Measurements from ENCODE around the gene SPTB.

The SPTB gene

DNA sequence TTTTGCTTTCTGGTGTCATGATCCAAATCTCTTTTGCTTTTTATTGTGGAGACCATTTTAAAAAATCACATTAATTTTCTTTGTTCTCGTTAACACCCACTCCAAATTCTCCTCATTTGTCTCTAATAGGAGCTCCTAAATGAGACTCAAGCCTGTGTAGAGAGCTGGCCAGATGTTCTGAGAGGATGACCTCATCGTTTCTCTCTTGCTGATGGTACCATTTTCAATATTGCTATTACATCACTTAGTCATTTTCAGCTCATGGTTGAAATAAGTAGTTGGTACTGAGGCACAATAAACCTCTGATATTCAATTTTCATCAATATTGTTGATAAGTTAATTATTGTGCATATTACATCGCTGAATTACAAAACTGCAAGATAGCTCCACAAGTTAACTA lies 31.5 kb downstream of the SPTB start:
- no peak for DNase-seq

DNA sequence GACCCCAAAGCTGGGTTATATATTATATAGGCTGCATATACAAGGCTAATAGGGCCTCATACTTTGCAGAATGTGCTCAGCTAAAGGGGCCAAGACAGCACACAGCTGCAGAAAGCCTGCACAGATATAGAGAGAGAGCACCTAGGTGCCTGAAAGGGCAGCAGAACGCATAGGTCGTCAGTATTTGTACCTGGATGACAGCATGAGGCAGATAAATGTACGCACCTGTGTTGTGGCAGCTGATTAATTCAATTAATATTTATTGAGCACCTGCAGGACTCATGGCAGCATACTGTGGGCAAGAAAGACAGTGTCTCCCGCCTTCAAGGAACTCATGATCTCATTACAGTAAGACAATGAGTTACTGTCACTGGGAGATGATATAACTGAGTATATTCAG lies 33.4 kb downstream of the SPTB start:
- DNase-seq: no peak

- DNase-seq: no peak
These were observed 33.8 kb downstream of the SPTB start for GRCh38 chr14:64845878-64846277.

DNA sequence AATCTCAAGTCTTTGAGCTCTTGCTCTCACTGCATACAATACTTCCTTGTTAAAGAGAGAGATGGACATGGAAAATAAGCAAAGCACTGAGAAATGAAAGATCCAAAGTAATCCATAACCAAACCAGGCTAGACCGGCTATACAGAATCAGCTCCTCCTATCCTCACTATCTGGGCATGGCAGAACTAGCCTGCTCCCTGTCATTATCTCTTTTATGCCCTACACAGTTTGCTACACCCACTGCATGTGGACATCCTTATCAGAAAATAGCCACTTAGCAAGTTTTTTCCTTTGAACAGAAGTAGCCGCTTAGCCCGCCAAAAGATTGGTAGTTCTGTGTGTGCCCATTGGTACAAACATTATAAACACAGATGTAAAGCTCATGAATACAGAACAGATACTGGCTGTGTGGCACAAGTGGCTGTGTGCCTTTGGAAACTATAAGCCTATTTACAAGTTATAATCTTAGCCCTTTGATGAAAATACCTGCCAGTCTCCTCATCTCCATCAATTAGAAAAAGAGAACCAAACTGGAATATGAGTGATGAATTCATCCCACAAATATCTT lies 34.7 kb downstream of the SPTB start:
- no peak for DNase-seq

GRCh38 chr14:64844272-64844671 lies 35.4 kb downstream of the SPTB start:
- no peak for DNase-seq

DNA sequence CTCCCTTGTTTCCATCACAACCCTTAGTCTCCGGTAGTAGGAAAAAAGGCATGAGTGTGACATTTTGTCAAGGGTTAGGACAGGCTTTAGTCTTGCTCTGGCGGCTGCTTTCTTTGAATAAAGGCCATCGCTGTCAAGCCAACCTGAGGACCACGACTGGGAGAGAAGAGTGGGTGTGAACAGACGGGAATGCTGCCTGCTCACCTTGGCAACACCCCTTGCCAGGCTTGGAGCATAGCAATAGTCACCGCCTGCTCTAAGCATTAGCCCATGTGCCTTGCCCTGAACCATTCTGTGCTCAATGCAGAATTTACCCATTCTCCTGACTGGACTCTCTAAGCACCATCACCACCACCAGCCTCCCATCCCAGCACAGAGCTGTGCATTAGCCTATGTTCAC lies 36.2 kb downstream of the SPTB start:
- no peak for DNase-seq

- DNase-seq: no peak
These were observed 37.6 kb downstream of the SPTB start for GRCh38 chr14:64841772-64842750.

- DNase-seq: no peak
These were observed 38.5 kb downstream of the SPTB start for GRCh38 chr14:64841121-64841651.

DNA sequence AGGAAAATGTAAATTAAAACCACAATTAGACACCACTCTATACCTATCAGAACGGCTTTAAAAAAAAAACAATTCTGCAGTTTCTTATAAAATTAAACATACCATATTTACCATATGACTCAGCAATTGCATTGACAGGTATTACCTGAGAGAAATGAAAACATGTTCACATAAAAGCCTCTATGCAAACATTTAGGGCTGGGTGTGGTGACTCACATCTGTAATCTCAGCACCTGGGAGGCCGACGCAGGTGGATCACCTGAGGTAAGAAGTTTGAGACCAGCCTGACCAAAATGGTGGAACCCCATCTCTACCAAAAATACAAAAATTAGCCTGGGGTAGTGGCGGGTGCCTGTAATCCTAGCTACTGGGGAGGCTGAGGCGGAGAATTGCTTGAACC lies 41.1 kb downstream of the SPTB start:
- DNase-seq: no peak

DNA sequence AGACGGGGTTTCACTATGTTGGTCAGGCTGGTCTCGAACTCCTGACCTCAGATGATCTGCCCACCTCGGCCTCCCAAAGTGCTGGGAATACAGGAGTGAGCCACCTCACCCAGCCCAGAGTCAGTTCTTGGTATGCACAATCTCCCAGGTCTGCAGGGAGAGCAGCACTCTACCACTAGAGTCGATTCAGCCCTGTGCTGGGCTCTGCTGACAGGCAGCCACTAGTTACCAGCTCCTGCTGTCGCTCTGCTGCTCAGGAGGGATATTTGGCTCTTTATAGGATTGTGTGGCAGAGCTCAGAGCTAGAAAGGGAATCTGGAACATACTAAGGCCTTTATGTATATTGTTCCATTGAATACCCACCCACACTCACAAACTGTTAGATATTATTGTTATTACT lies 44.3 kb downstream of the SPTB start:
- DNase-seq: no peak

GRCh38 chr14:64834965-64835364 lies 44.7 kb downstream of the SPTB start:
- DNase-seq: no peak

DNA sequence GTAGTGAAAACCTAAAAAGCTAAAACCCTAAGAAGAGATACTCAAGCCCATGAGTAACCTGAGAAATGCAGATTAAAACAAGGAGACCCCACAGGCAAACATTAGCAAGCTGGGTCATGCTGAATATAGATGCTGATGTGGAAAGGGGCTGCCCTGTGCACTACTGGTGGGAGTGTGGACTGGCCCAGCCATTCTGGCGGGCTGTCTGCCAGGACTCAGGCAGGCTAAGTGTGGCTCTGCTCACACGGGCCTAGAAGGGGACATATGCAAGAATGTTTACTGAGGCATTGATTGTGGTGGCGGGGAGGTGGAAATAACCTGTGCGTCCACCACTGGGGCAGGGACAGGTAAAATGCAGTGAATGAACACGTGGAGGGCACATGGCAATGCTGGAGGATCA lies 48.3 kb downstream of the SPTB start:
- DNase-seq: no peak

GRCh38 chr14:64830961-64831360 lies 48.7 kb downstream of the SPTB start:
- no peak for DNase-seq

DNA sequence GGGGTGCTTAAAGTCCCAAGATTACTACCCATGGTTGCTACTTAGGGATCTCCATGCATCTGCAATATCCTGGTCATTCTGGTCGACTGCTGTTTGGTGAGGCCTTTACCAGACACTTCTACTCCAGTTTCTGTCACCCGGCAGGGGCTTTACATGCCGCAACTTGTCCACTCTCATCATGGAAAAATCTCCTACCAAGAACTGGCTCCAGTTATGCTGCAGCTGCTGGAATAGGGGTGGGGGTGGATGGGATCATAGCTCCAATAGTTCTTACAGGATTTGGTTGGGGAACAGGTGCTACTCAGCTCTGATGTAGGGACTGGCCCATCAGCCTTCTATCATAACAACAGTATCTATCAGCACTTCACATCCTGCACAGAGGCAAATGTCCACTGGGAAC lies 51.6 kb downstream of the SPTB start:
- DNase-seq: no peak

- DNase-seq: no peak
These were observed 52.9 kb downstream of the SPTB start for GRCh38 chr14:64826845-64827244.

- no peak for DNase-seq
These were observed 53.4 kb downstream of the SPTB start for GRCh38 chr14:64826333-64826732.

DNA sequence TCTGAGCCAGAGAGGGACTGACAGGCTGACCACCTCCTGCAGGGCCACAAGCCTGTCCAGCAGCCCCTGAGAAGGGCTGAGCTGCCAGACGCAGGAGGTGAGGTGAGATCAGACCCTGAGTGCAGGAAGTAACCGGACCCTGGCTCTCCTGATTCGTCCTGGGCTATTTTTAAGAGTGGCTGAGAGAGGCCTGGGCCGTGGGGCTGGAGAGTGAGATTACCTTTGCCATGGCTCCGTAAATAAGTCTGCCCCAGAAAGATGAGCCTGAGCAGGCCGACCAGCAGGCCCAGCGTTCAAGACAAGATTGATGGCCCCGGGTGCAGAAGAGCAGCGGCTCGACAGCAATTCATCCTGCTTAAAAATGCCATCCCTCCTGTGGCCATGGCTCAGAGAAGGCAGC lies 54.2 kb downstream of the SPTB start:
- no peak for DNase-seq

- no peak for DNase-seq
These were observed 54.7 kb downstream of the SPTB start for GRCh38 chr14:64825006-64825405.

- no peak for DNase-seq
These were observed 55.2 kb downstream of the SPTB start for GRCh38 chr14:64824471-64824870.

DNA sequence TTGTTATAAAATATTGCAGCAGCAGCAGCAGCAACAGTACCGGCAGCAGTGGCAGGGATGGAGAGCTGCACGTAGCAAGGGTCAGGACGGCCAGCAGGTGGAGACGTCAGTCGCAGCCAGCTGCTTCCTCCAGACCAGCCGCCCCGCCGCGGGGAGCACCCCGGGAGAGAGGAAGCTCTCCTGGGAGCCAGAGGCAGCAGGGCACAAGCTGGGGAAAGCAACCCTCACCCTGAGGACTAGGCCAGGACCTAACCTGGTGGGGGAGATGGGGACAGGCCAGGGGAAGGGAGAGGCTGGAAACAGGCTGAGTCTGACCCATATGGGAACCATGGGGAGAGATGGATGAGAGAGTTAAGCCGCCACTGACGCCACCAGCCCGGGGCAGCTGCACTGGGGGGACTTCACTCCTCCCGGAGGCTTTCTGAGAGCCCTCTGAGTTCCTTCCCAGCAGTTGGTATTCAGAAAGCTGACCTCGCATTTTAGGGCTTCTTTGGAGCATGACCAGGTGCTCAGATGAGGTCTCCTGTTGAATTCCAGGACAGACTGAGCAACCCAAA lies 56.3 kb downstream of the SPTB start:
- DNase-seq: peak; percentile 48

DNA sequence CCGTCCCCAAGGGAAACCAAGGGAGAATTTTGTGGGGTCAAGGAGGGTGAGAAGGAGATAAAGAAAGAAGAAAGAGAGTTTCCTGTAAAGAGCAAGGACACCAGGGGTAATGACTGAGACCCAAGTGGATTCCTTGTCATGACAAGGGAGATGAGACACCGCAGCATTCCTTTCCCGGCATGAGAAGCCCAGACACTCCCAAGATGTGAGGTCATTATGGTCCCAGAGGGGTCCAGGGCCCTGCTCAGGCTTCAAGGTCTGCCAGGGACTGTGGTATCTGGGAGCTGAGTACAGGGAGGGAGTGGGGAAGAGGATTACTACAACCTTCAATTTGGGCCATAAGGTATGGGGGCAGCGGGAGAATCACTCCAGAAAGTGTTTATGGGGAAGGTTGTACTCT lies 58.1 kb downstream of the SPTB start:
- DNase-seq: no peak

DNA sequence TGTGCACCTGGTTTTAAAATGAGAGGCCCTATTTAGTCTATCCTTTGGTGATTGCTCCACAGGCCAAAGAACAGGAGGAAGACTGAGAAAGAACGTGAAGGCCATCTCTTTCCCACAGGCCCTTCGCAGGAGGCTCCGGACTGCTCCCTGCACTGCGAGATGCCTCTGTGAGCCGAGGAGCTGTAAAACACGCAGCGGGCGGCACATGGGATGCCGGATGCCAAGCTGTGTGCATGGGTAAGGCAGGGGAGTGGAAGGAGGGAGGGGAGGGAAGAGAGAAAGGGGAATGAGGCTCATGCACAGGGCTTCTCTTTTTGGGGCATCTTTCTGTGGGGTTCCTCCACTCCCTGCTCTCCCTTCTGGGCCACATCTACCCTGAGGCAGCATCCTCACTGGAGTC lies 61.6 kb downstream of the SPTB start:
- no peak for DNase-seq

DNA sequence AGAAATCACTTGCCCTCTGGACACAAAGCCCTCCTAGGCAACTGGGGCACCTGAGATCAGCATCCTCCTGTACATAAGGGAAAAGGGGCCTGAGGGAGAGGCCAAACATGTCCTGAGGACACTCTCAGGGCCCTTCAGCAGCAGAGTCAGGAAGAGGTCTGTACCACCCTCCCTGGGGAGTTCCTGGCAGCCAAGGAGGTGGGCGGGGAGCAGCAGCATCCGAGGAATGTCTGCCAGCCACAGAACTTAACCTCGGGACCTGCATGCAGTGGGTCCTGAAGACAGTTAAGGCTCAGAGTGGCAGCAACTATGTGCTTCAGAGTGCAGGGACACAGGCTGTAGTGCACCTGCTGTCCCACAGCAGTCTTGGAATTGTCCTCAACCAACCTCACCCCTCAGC lies 62.1 kb downstream of the SPTB start:
- DNase-seq: no peak

DNA sequence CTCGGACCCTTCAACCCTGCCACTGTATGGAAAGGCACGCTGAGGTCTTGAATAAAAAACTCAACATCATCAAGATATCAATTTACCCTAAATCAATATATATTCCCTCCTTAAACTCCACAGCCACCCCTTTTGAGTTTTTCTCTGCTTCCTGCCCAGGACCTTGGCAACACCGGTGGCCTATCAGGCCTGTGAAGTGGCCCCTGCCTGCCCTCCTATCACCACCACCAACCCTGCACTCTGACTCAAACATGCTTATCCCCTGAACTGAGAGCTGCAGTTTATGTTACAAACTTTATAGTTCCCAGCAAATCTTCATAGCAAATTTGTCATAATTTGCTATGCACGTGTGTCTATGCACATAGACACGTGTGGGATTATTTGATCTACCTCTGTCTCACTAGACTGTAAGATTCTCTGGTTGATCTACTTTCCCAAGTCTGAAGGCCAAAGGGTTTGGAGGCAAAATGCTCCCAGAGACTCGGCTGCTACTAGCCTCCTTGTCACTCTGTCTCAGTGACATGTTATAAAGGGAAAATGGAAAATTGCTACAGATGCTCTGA lies 63.4 kb downstream of the SPTB start:
- DNase-seq: no peak

Measured in NCI-H526 treated with DMSO at 0.1 percent for 48 hours (cell line).